HG03558 (cell line): ENCODE data around the gene FCHSD1.

Experiments
- ATAC-seq: cut with Tn5 transposase; IDR thresholded peaks from one replicate; pipeline ENCODE4 v1.9.1; 2021; ENCODE audit warnings: moderate number of reproducible peaks; ENCODE audit not compliant: unreplicated experiment; ENCODE audit errors: extremely low read depth

FCHSD1 gene

GRCh38 chr5:141674747-141675146 is 23.5 kb upstream of the FCHSD1 start:
- ATAC-seq = no peak

GRCh38 chr5:141672841-141673813 is 21.9 kb upstream of the FCHSD1 start:
- no peak for ATAC-seq

- no peak for ATAC-seq
Measured at GRCh38 chr5:141672071-141672840, 21.0 kb upstream of the FCHSD1 start.

GRCh38 chr5:141669520-141669919 is 18.3 kb upstream of the FCHSD1 start:
- no peak for ATAC-seq

GRCh38 chr5:141668601-141669265 is 17.5 kb upstream of the FCHSD1 start:
- ATAC-seq = no peak

- no peak for ATAC-seq
Measured at GRCh38 chr5:141665995-141666940, 15.1 kb upstream of the FCHSD1 start.

GRCh38 chr5:141664733-141665461 is 13.7 kb upstream of the FCHSD1 start:
- ATAC-seq = peak; percentile 59

GRCh38 chr5:141663506-141663905 is 12.3 kb upstream of the FCHSD1 start:
- no peak for ATAC-seq

GRCh38 chr5:141662028-141662427 is 10.8 kb upstream of the FCHSD1 start:
- ATAC-seq = no peak

GRCh38 chr5:141657937-141658545 is 6.8 kb upstream of the FCHSD1 start:
- ATAC-seq = no peak

- ATAC-seq = no peak
Measured at GRCh38 chr5:141657404-141657803, 6.2 kb upstream of the FCHSD1 start.

- ATAC-seq = no peak
Measured at GRCh38 chr5:141656396-141656795, 5.2 kb upstream of the FCHSD1 start.

- no peak for ATAC-seq
Measured at GRCh38 chr5:141655020-141655419, 3.8 kb upstream of the FCHSD1 start.

GRCh38 chr5:141654298-141654697 is 3.1 kb upstream of the FCHSD1 start:
- no peak for ATAC-seq

- no peak for ATAC-seq
Measured at GRCh38 chr5:141651728-141652105, 499 bp upstream of the FCHSD1 start.

GRCh38 chr5:141649972-141650371 is 1.2 kb downstream of the FCHSD1 start:
- no peak for ATAC-seq

GRCh38 chr5:141649056-141649688 is 2.0 kb downstream of the FCHSD1 start:
- no peak for ATAC-seq

- no peak for ATAC-seq
Measured at GRCh38 chr5:141647851-141648250, 3.4 kb downstream of the FCHSD1 start.
